Measurements from ENCODE around the gene PCSK1N.
A peak's percentile ranks its signal among the peaks of the same experiment; 100 is the strongest.

Gene PCSK1N

GRCh38 chrX:48802089-48802904, 33.1 kb downstream of the PCSK1N start:
- TF ChIP-seq CTCF (IDR thresholded peaks at IDR 0.05; ENCODE audit: low read depth, low read length), result no peak
- DNase-seq (ENCODE audit: extremely low read depth, low read depth), result peak; percentile 27

- peak; percentile 95 for DNase-seq (ENCODE audit: extremely low read depth, low read depth)
- TF ChIP-seq CTCF (IDR thresholded peaks at IDR 0.05; ENCODE audit: low read depth, low read length), result no peak
These were observed 33.9 kb downstream of the PCSK1N start, which contains the start of gene HDAC6 for GRCh38 chrX:48801280-48802088. HDAC6 (plus strand) TSS chrX:48802067; CDS start chrX:48802693, 626 bp downstream.

- TF ChIP-seq CTCF (IDR thresholded peaks at IDR 0.05; ENCODE audit: low read depth, low read length), result no peak
- DNase-seq (ENCODE audit: extremely low read depth, low read depth), result no peak
These were observed 34.7 kb downstream of the PCSK1N start for GRCh38 chrX:48800574-48801279.

GRCh38 chrX:48798318-48798717, 37.1 kb downstream of the PCSK1N start:
- DNase-seq (ENCODE audit: extremely low read depth, low read depth), result no peak
- TF ChIP-seq CTCF (IDR thresholded peaks at IDR 0.05; ENCODE audit: low read depth, low read length), result no peak

- DNase-seq (ENCODE audit: extremely low read depth, low read depth), result peak; percentile 5
- no peak for TF ChIP-seq CTCF (IDR thresholded peaks at IDR 0.05; ENCODE audit: low read depth, low read length)
These were observed 40.4 kb downstream of the PCSK1N start for GRCh38 chrX:48794911-48795515.

GRCh38 chrX:48794340-48794910, 41.0 kb downstream of the PCSK1N start:
- TF ChIP-seq CTCF (IDR thresholded peaks at IDR 0.05; ENCODE audit: low read depth, low read length), result no peak
- DNase-seq (ENCODE audit: extremely low read depth, low read depth), result no peak

Data from AG09319 (cell line).